HFFc6 (cell line): Measurements from ENCODE around the gene CCT2. TPM values are rescaled to one million over a fixed set of nuclear protein-coding genes. Genes with fewer than 3 reads are reported as not detected.

Source experiments
- DNase-seq: peaks from one replicate; pipeline ENCODE4 v3.0.0-alpha.2; 2018
- H3K27ac Mint-ChIP-seq: 2 replicates; pipeline ENCODE4 v1.8.0; 2020; ENCODE audit warnings: mild to moderate bottlenecking, mixed read lengths
- H3K27me3 Mint-ChIP-seq: 2 replicates; pipeline ENCODE4 v1.8.0; 2021; ENCODE audit warnings: mild to moderate bottlenecking, moderate library complexity, mixed read lengths; ENCODE audit not compliant: insufficient read depth
- H3K36me3 Mint-ChIP-seq: 2 replicates; pipeline ENCODE4 v1.8.0; 2021; ENCODE audit warnings: low read depth, mixed read lengths
- H3K4me1 Mint-ChIP-seq: 2 replicates; pipeline ENCODE4 v1.8.0; 2020; ENCODE audit warnings: low read depth, mixed read lengths
- H3K4me3 Mint-ChIP-seq: 2 replicates; pipeline ENCODE4 v1.8.0; 2020; ENCODE audit warnings: mild to moderate bottlenecking, moderate library complexity, mixed read lengths
- H3K9me3 Mint-ChIP-seq: 2 replicates; pipeline ENCODE4 v1.8.0; 2020; ENCODE audit warnings: mild to moderate bottlenecking, mixed read lengths
- total RNA-seq, 6 experiments: library from RNA; stranded (reverse); fragmentation: NEBNext Ultra II Directional; extraction: Animal tissue kit (Norgen Biotek cat#: 25700); gene quantifications; 2 replicates in 1 of 6; 3 replicates in 5 of 6; pipeline ENCODE4 v1.2.3, GENCODE V29; 2021
- TF ChIP-seq, protein P1 (sequence below): fragments of 200-600 bp; sonication (generic); IDR thresholded peaks from 2 replicates; pipeline ENCODE4 v1.5.0; 2021; ENCODE audit warnings: antibody characterized with exemption, mild to moderate bottlenecking

CCT2 gene
- total RNA-seq, 6 experiments from 2014 or later = 229 to 305 (median 232) TPM

DNA sequence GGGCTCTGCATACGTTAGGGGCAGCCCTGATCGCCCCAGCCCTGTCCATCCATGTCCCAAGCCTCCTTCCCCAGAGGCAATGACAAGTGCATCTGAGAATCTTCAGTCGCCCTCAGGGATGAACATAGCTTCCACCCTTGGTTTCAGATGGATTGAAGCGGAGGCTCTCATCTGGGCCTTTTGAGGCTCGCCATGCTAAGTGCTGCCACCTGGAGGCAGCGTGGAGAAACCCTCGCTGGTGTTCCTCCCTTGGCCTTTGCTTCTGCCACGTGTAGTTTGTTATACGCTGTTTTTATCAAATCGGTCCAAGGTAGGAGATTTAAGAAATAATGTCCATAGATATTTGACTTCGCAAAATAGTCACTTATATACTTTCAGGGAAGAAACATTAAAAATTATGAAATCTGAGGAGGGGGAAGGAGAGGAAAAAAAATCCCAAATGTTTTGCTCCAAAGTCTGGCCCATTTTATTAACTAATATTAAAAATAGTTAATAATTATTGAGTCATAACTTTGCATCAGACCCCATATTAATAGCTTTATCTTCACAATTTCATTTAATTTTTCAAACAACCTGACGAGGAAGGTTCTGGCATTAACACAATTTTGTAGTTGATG, 54.2 kb downstream of the CCT2 start:
- Mint-ChIP-seq H3K4me3 (no peak overlapping the region), H3K36me3 (no peaks in the 10 kb centered on the region), H3K4me1 (peaks cover 6% of the 10 kb centered on the region), H3K9me3 (no peaks in the 10 kb centered on the region), H3K27ac (no peak overlapping the region; the same call in 1 of the 2 replicates), H3K27me3 (no peaks in the 10 kb centered on the region)
- peak; percentile 59 for DNase-seq
- TF ChIP-seq, protein P1, sequence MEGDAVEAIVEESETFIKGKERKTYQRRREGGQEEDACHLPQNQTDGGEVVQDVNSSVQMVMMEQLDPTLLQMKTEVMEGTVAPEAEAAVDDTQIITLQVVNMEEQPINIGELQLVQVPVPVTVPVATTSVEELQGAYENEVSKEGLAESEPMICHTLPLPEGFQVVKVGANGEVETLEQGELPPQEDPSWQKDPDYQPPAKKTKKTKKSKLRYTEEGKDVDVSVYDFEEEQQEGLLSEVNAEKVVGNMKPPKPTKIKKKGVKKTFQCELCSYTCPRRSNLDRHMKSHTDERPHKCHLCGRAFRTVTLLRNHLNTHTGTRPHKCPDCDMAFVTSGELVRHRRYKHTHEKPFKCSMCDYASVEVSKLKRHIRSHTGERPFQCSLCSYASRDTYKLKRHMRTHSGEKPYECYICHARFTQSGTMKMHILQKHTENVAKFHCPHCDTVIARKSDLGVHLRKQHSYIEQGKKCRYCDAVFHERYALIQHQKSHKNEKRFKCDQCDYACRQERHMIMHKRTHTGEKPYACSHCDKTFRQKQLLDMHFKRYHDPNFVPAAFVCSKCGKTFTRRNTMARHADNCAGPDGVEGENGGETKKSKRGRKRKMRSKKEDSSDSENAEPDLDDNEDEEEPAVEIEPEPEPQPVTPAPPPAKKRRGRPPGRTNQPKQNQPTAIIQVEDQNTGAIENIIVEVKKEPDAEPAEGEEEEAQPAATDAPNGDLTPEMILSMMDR = peak; percentile 94

DNA sequence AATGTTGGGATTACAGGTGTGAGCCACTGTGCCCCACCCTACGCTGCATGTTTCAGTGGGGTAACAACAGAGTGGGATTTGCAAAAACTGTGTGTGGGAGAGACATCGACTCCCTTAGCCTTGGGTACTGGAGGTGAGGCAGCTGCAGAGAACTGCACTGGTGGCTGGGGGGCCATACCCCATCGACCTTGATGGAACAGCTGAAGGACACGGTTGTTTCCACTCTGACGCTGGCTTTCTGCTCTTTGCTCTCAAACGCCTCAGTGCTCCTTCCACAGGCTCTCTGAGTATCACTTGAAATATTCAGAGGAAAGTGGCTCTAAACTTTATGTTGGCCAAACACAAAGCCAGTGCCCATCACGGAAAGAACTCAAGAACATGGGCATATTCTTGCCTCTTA, 56.3 kb downstream of the CCT2 start:
- Mint-ChIP-seq H3K27me3 (no peaks in the 10 kb centered on the region), H3K9me3 (no peaks in the 10 kb centered on the region), H3K27ac (no peak overlapping the region), H3K36me3 (no peaks in the 10 kb centered on the region), H3K4me1 (peaks cover 6% of the 10 kb centered on the region), H3K4me3 (no peak overlapping the region)
- no peak for DNase-seq
- TF ChIP-seq, protein P1 = no peak

DNA sequence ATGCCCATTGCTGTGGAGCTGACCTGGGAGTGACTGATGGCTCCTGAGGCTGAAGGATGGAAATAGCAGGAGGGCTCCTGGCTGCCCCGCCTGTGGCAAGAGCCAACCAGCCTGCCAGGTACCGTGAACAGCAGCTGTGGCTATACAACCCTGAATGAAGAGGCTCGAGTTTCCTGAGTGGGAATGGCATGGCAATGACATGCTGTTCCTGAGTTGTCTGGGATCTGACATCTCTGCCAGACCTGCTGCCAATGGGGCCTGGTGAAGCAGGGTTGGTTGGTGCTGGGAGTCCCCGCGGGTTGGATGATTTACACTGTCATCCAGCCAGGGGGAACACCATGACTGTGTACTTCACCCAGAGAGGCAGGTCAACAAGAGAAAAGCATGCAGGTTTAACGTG, 57.3 kb downstream of the CCT2 start:
- no peak overlapping the region for H3K4me3 Mint-ChIP-seq
- TF ChIP-seq, protein P1 = no peak
- H3K9me3 Mint-ChIP-seq = no peaks in the 10 kb centered on the region
- DNase-seq = no peak
- peaks cover 9% of the 10 kb centered on the region for H3K4me1 Mint-ChIP-seq
- H3K27me3 Mint-ChIP-seq = no peaks in the 10 kb centered on the region
- no peaks in the 10 kb centered on the region for H3K36me3 Mint-ChIP-seq
- H3K27ac Mint-ChIP-seq = no peak overlapping the region

DNA sequence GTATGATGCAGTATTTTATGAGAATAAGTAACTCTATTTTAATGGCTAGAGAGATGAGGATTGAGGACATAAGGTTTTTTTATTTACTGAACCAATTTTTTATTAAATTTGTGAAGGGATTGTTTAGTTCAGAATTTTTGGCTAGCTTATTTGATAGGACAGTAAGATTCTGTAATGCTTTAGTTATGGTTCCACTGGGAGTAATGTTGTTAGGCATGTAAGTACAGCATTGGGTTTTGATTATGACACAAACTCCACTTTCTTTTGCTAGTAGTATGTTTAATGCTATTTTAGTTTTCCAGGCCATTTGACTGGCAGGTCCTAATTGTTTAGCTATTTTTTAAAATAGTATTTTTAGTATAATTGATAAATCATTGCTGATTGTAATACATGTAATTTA, 59.3 kb downstream of the CCT2 start:
- Mint-ChIP-seq H3K36me3 (no peaks in the 10 kb centered on the region), H3K4me3 (no peak overlapping the region), H3K9me3 (no peaks in the 10 kb centered on the region), H3K27me3 (no peaks in the 10 kb centered on the region), H3K27ac (no peak overlapping the region), H3K4me1 (peaks cover 26% of the 10 kb centered on the region)
- TF ChIP-seq, protein P1 = no peak
- DNase-seq = no peak

DNA sequence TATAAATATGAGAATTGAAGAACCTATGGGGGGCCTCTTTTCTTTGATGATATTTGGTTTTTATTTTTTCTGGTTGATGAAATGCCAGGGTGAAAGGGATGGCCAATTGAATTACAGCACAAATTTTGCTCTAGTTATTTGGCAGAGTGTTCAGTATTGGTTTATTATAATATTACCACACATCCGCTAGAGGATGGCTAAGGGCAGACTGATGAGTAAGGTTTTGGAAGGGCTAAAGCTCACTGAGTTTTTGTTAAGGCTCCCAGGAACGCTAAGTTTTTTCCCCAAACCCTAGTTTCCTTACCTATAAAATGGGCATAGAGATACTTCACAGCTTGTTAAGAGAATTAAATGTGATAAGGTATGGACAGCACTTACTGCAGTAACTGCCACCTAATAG, 59.8 kb downstream of the CCT2 start:
- DNase-seq = no peak
- Mint-ChIP-seq H3K4me3 (no peak overlapping the region), H3K4me1 (peaks cover 29% of the 10 kb centered on the region), H3K27ac (no peak overlapping the region), H3K27me3 (no peaks in the 10 kb centered on the region), H3K9me3 (no peaks in the 10 kb centered on the region), H3K36me3 (no peaks in the 10 kb centered on the region)
- TF ChIP-seq, protein P1 = no peak

DNA sequence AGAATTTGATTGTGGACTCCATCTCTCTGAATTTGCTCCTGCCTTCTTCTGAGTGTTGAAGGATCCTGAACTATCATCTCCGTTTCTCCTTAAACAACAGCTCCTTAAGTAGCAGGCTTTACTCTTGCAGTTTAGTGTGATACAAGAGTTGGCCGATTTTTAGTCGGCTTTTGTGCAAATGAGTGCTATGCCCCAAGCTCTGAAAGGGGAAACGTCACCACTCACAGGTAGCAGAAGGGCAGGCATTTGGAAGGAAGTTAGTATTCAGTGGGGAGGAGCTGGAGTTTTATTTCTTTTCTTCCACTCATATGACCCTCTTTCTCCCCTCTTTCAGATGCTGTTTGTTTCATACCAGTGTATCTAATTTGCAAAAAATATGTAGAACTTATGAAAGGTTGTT, 61.9 kb downstream of the CCT2 start:
- TF ChIP-seq, protein P1 = no peak
- DNase-seq = no peak
- Mint-ChIP-seq H3K4me1 (peaks cover 34% of the 10 kb centered on the region), H3K36me3 (no peaks in the 10 kb centered on the region), H3K9me3 (no peaks in the 10 kb centered on the region), H3K27me3 (no peaks in the 10 kb centered on the region), H3K4me3 (no peak overlapping the region), H3K27ac (no peak overlapping the region)
